Neural cell (in vitro differentiated cells): ENCODE data around the gene FXR1. TPM values are rescaled to one million over a fixed set of nuclear protein-coding genes. Genes with fewer than 3 reads are reported as not detected.

ENCODE experiments used
- H2AFZ ChIP-seq: fragments of 200-600, 300-800 bp; sonication (generic), shearing (Covaris generic); 2 replicates; pipeline ENCODE4 v1.6.0; 2014; ENCODE audit warnings: low read depth, mild to moderate bottlenecking, antibody characterized with exemption, low read length, moderate library complexity
- H3F3A ChIP-seq: fragments of 200-600 bp; shearing (Covaris generic); 2 replicates; pipeline ENCODE4 v1.6.1; 2016; ENCODE audit warnings: mild to moderate bottlenecking, moderate library complexity, mixed read lengths, antibody characterized with exemption, low read length; ENCODE audit not compliant: insufficient read depth, poor library complexity, severe bottlenecking
- H3K27ac ChIP-seq: fragments of 200-600, 300-800 bp; sonication (generic), shearing (Covaris generic); 2 replicates; pipeline ENCODE4 v1.5.1; 2014; ENCODE audit warnings: mild to moderate bottlenecking, low read length, moderate library complexity
- H3K27me3 ChIP-seq: fragments of 300-800, 200-600 bp; sonication (generic), shearing (Covaris generic); 2 replicates; pipeline ENCODE4 v1.6.0; 2014; ENCODE audit warnings: mild to moderate bottlenecking, low read depth, low read length, moderate library complexity; ENCODE audit not compliant: insufficient read depth
- H3K36me3 ChIP-seq: fragments of 300-800, 200-600 bp; sonication (generic), shearing (Covaris generic); 2 replicates; pipeline ENCODE4 v1.5.1; 2014; ENCODE audit warnings: mild to moderate bottlenecking, antibody characterized with exemption, low read length, moderate library complexity; ENCODE audit not compliant: insufficient read depth
- H3K4me2 ChIP-seq: fragments of 300-800, 200-600 bp; sonication (generic), shearing (Covaris generic); 2 replicates; pipeline ENCODE4 v1.6.0; 2014; ENCODE audit warnings: mild to moderate bottlenecking, low read length
- H3K4me3 ChIP-seq: fragments of 300-800, 200-600 bp; sonication (generic), shearing (Covaris generic); 2 replicates; pipeline ENCODE4 v1.5.1; 2014; ENCODE audit warnings: mild to moderate bottlenecking, low read length, moderate library complexity
- H3K79me2 ChIP-seq: fragments of 200-600 bp; shearing (Covaris generic); replicated peaks from 2 replicates; pipeline ENCODE4 v1.6.0; 2014; ENCODE audit warnings: mild to moderate bottlenecking, low read length, moderate library complexity; ENCODE audit not compliant: insufficient read depth
- H3K9ac ChIP-seq: fragments of 300-800, 200-600 bp; sonication (generic), shearing (Covaris generic); 2 replicates; pipeline ENCODE4 v1.6.1; 2016; ENCODE audit warnings: mild to moderate bottlenecking, low read length, mixed read lengths
- H3K9me2 ChIP-seq: fragments of 200-600 bp; shearing (Covaris generic); 2 replicates; pipeline ENCODE4 v1.6.1; 2016; ENCODE audit warnings: mild to moderate bottlenecking, low read length, mixed read lengths; ENCODE audit not compliant: insufficient read depth
- H3K9me3 ChIP-seq: fragments of 200-600, 300-800 bp; sonication (generic), shearing (Covaris generic); 2 replicates; pipeline ENCODE4 v1.6.1; 2016; ENCODE audit warnings: mild to moderate bottlenecking, mixed run types, low read length, moderate library complexity, mixed read lengths
- H4K20me1 ChIP-seq: fragments of 200-600 bp; shearing (Covaris generic); 2 replicates; pipeline ENCODE4 v1.6.1; 2016; ENCODE audit warnings: mild to moderate bottlenecking, mixed run types; ENCODE audit not compliant: insufficient read depth
- EP300 ChIP-seq: fragments of 450-650 bp; conservative IDR thresholded peaks from 2 replicates; pipeline ENCODE4 v1.6.1; 2014; ENCODE audit warnings: antibody characterized with exemption, mild to moderate bottlenecking, moderate library complexity; ENCODE audit not compliant: poor library complexity, severe bottlenecking
- EZH2 ChIP-seq: fragments of 200-600, 300-800 bp; shearing (Covaris generic), sonication (generic); IDR thresholded peaks from 2 replicates; pipeline ENCODE4 v1.6.1; 2014; ENCODE audit warnings: antibody characterized with exemption, low read length, borderline replicate concordance, mild to moderate bottlenecking; ENCODE audit not compliant: insufficient read depth, poor library complexity, severe bottlenecking
- MXI1 ChIP-seq: fragments of 450-650 bp; conservative IDR thresholded peaks from 2 replicates; pipeline ENCODE4 v1.6.1; 2014; ENCODE audit warnings: antibody characterized with exemption, mild to moderate bottlenecking; ENCODE audit not compliant: poor library complexity, severe bottlenecking
- POLR2AphosphoS5 ChIP-seq: IDR thresholded peaks from 2 replicates; pipeline ENCODE4 v1.6.1; 2012
- RAD21 ChIP-seq: fragments of 450-650 bp; conservative IDR thresholded peaks from 2 replicates; pipeline ENCODE4 v1.6.1; 2014; ENCODE audit warnings: antibody characterized with exemption, mild to moderate bottlenecking, moderate library complexity
- SMC3 ChIP-seq: fragments of 450-650 bp; conservative IDR thresholded peaks from 2 replicates; pipeline ENCODE4 v1.6.1; 2014; ENCODE audit warnings: antibody characterized with exemption, mild to moderate bottlenecking, moderate library complexity; ENCODE audit not compliant: poor library complexity
- TAF1 ChIP-seq: IDR thresholded peaks from 2 replicates; pipeline ENCODE4 v1.6.1; 2012; ENCODE audit warnings: low read depth
- polyA plus RNA-seq: library from polyadenylated mRNA; depleted of rRNA; stranded (reverse); fragments of >200 nt; gene quantifications from 2 replicates; pipeline ENCODE4 v1.2.3, GENCODE V29; 2014
- TF ChIP-seq, protein P1 (sequence below): fragments of 450-650 bp; IDR thresholded peaks from 2 replicates; pipeline ENCODE4 v1.5.1; 2014; ENCODE audit warnings: antibody characterized with exemption, mild to moderate bottlenecking, moderate library complexity; ENCODE audit not compliant: poor library complexity, severe bottlenecking
- TF ChIP-seq, protein P2 (sequence below): IDR thresholded peaks from 2 replicates; pipeline ENCODE4 v1.6.1; 2012; ENCODE audit warnings: borderline replicate concordance

Gene FXR1
- polyA plus RNA-seq, 1 donor from 2014 or later: 109 TPM

DNA sequence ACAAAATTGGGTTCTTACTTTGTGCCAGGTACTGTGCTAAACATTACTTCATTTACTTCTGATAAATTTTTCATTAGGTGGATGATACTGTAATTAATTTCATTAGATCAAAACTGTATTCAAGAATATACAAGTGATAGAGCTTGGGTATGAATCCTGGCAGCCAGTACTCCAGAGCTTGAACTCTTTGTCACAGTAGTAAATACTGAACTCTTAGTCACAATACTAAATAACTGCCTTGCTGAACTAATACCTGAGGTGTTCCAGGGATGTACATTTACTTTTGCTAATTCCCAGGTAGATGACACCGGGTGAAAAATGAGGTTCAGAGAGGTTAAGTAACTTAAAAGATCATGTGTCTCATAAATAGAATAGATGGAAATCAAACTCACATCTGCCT is 20.3 kb downstream of the FXR1 start:
- no peak overlapping the region for H3K9ac ChIP-seq
- H2AFZ ChIP-seq: no peak overlapping the region
- H3K9me3 ChIP-seq: no peaks in the 10 kb centered on the region
- TF ChIP-seq EP300 (no peak), POLR2AphosphoS5 (no peak), RAD21 (no peak), EZH2 (no peak), SMC3 (no peak), MXI1 (no peak), TAF1 (no peak)
- TF ChIP-seq, protein P1, sequence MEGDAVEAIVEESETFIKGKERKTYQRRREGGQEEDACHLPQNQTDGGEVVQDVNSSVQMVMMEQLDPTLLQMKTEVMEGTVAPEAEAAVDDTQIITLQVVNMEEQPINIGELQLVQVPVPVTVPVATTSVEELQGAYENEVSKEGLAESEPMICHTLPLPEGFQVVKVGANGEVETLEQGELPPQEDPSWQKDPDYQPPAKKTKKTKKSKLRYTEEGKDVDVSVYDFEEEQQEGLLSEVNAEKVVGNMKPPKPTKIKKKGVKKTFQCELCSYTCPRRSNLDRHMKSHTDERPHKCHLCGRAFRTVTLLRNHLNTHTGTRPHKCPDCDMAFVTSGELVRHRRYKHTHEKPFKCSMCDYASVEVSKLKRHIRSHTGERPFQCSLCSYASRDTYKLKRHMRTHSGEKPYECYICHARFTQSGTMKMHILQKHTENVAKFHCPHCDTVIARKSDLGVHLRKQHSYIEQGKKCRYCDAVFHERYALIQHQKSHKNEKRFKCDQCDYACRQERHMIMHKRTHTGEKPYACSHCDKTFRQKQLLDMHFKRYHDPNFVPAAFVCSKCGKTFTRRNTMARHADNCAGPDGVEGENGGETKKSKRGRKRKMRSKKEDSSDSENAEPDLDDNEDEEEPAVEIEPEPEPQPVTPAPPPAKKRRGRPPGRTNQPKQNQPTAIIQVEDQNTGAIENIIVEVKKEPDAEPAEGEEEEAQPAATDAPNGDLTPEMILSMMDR: no peak
- TF ChIP-seq, protein P2, sequence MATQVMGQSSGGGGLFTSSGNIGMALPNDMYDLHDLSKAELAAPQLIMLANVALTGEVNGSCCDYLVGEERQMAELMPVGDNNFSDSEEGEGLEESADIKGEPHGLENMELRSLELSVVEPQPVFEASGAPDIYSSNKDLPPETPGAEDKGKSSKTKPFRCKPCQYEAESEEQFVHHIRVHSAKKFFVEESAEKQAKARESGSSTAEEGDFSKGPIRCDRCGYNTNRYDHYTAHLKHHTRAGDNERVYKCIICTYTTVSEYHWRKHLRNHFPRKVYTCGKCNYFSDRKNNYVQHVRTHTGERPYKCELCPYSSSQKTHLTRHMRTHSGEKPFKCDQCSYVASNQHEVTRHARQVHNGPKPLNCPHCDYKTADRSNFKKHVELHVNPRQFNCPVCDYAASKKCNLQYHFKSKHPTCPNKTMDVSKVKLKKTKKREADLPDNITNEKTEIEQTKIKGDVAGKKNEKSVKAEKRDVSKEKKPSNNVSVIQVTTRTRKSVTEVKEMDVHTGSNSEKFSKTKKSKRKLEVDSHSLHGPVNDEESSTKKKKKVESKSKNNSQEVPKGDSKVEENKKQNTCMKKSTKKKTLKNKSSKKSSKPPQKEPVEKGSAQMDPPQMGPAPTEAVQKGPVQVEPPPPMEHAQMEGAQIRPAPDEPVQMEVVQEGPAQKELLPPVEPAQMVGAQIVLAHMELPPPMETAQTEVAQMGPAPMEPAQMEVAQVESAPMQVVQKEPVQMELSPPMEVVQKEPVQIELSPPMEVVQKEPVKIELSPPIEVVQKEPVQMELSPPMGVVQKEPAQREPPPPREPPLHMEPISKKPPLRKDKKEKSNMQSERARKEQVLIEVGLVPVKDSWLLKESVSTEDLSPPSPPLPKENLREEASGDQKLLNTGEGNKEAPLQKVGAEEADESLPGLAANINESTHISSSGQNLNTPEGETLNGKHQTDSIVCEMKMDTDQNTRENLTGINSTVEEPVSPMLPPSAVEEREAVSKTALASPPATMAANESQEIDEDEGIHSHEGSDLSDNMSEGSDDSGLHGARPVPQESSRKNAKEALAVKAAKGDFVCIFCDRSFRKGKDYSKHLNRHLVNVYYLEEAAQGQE: no peak
- no peaks in the 10 kb centered on the region for H3F3A ChIP-seq
- peaks cover 7% of the 10 kb centered on the region for H4K20me1 ChIP-seq
- H3K4me2 ChIP-seq: no peak overlapping the region
- H3K36me3 ChIP-seq: no peaks in the 10 kb centered on the region
- no peaks in the 10 kb centered on the region for H3K9me2 ChIP-seq
- peaks cover 92% of the 10 kb centered on the region for H3K79me2 ChIP-seq
- H3K27me3 ChIP-seq: no peaks in the 10 kb centered on the region
- no peak overlapping the region for H3K4me3 ChIP-seq
- no peak overlapping the region for H3K27ac ChIP-seq

DNA sequence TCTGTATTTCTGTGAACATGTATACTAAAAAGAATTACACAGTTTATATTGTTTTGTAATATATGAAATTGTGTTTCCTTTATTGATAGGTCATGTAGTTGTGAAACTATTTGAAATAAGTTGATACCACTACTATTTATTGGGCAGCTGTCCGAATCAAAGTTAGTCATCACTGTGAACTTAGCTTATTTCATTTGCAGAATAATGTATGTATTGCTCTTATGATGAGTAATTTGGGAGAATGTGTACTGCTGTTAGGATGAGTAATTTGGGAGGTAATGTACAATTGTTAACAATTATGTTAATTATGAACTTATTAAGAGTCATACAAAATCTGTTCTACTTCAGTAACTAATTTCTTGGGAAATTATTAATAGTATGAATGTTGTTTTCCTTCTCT is 22.2 kb downstream of the FXR1 start:
- Histone ChIP-seq H3K79me2 (peaks cover 92% of the 10 kb centered on the region), H3K4me2 (no peak overlapping the region), H3K4me3 (no peak overlapping the region), H3K27ac (no peak overlapping the region), H3K9me2 (no peaks in the 10 kb centered on the region), H2AFZ (no peak overlapping the region), H4K20me1 (peaks cover 7% of the 10 kb centered on the region), H3F3A (no peaks in the 10 kb centered on the region), H3K27me3 (no peaks in the 10 kb centered on the region), H3K9me3 (no peaks in the 10 kb centered on the region), H3K9ac (no peak overlapping the region), H3K36me3 (no peaks in the 10 kb centered on the region)
- TF ChIP-seq MXI1 (no peak), SMC3 (no peak), EZH2 (no peak), RAD21 (no peak), EP300 (no peak), TAF1 (no peak), POLR2AphosphoS5 (no peak)
- TF ChIP-seq, protein P1: no peak
- TF ChIP-seq, protein P2: no peak
